SK-N-MC (cell line): Measurements from ENCODE around the gene FNDC10.

Experiments used
- DNase-seq: peaks from one replicate; pipeline ENCODE4 v3.0.0-alpha.2; 2011; ENCODE audit warnings: low read depth, low spot score
- H3K27ac ChIP-seq: fragments of 200-600 bp; sonication (generic); 2 replicates; pipeline ENCODE4 v1.5.1; 2016; ENCODE audit warnings: mixed run types
- H3K36me3 ChIP-seq: fragments of 200-600 bp; sonication (generic); 2 replicates; pipeline ENCODE4 v1.6.1; 2017; ENCODE audit warnings: antibody characterized with exemption, low read length, mixed read lengths; ENCODE audit not compliant: insufficient read depth
- H3K4me3 ChIP-seq: fragments of 200-600 bp; sonication (generic); 2 replicates; pipeline ENCODE4 v1.5.1; 2016
- H3K9ac ChIP-seq: fragments of 200-600 bp; sonication (generic); 2 replicates; pipeline ENCODE4 v1.8.0; 2017; ENCODE audit warnings: mixed run types, mixed read lengths; ENCODE audit not compliant: insufficient read length
- H3K9me3 ChIP-seq: fragments of 200-600 bp; sonication (generic); 2 replicates; pipeline ENCODE4 v1.6.1; 2017; ENCODE audit warnings: low read depth, mild to moderate bottlenecking, antibody characterized with exemption, low read length, moderate library complexity, mixed read lengths
- EZH2 ChIP-seq: fragments of 200-600 bp; sonication (generic); IDR thresholded peaks from one replicate; pipeline ENCODE4 v1.6.1; 2017; ENCODE audit warnings: antibody characterized with exemption
- FOXP2 ChIP-seq: optimal IDR thresholded peaks from 2 replicates; pipeline ENCODE3; 2011; ENCODE audit warnings: mild to moderate bottlenecking, moderate library complexity; ENCODE audit not compliant: insufficient read depth; ENCODE audit errors: extremely low read length, control extremely low read depth
- POLR2AphosphoS5 ChIP-seq: IDR thresholded peaks from 2 replicates; pipeline ENCODE4 v1.6.1; 2012; ENCODE audit warnings: mild to moderate bottlenecking, low read depth, low read length, borderline replicate concordance

FNDC10 gene

DNA sequence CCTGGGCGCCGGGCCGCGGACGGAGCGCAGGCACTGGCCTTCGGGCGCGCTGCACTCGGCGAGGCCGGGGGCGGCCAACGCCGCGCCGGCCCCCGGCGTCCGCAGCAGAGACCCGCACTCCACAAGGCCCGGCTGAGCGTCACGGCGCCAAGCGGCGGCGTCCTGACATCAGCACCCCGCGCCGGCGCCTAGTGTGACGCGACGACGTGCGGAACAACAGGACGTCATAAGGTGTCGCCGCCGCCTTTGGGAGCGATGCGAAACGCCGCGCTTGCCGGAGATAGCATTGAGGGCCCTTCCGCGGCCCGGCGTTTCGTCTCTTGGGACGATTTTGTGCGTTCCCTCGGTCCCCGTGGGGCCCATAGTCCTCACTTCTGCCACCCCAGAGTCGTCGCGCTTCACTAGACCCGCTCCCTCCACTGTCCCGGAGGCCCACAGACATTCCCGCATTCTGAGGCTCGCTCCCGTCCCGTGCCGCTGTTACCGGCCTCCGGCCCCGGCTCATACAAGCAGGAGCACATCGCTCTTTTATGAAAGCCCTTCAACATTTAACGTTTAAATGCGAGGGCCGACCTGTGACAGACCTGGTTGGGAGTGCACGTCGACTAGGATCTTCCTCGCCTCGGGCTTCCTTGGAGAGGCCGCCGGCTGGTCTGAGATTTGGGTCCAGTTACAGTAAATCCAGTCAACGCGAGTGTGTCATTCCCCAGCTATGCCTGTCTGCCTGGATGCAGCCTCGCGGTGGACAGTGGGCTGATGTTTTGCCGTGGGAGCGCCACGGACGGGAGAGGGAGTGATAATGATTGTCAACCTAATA lies 25.0 kb downstream of the FNDC10 start, which contains the start of gene SSU72:
SSU72 (minus strand) TSS at position 143 of the 817 bp plus-strand sequence. CDS start 306 bp downstream, outside the sequence.
- Histone ChIP-seq H3K27ac (peak within 1 kb of the TSS; percentile 93), H3K9ac (peak within 1 kb of the TSS; percentile 98), H3K36me3 (peaks cover 24% of the 10 kb centered on the region), H3K4me3 (peak within 1 kb of the TSS; percentile 95), H3K9me3 (no peaks in the 10 kb centered on the region)
- TF ChIP-seq POLR2AphosphoS5 (peak; percentile 96), EZH2 (no peak), FOXP2 (peak; percentile 86)
- peak; percentile 56 for DNase-seq

DNA sequence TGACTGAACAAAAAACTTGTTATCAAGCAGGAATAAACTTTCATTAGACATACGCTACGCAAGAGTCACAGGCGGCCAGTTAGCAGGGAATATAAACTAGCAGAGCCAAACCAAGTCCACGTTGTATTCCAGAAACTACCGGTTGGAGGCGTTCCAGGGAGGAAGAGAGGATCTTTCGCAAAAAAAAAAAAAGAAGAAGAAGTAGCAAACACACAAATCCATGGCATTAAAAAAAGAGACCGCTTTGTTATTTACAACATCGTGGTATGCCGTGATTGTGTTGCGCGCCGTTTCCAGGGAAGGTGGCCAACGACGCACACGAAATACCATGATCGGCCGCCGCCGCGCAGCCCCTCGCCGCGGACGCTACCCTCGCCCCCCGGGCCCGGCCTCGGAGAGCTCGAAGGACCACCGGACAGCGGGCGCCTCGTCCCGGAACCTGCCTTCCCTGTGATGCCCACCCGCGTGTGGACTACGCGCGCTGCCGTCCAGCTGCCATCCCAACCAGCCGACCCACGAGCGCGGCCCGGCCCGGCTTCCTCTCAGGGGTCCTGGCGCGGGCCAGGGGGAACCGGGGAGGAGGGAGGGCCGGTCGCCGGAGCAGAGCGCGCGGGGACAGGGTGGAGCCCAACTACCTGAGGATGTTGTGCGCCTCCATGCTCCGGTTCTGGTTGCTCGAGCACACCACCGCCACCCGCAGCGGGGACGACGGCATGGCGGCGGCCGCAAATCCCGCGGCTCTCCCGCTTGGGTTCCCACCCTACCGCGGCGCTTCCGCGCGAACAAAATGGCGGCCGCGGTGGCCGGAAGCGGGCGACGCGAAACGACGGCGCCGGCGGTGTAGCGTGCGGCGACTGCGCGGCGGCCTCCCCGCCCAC lies 25.9 kb downstream of the FNDC10 start:
- no peak for TF ChIP-seq EZH2
- TF ChIP-seq POLR2AphosphoS5: no peak
- no peak for TF ChIP-seq FOXP2
- Histone ChIP-seq H3K4me3 (peak overlapping the region; percentile 95), H3K36me3 (peaks cover 32% of the 10 kb centered on the region), H3K27ac (peak overlapping the region; percentile 93), H3K9ac (peak overlapping the region; percentile 98), H3K9me3 (no peaks in the 10 kb centered on the region)
- DNase-seq: peak; percentile 16

DNA sequence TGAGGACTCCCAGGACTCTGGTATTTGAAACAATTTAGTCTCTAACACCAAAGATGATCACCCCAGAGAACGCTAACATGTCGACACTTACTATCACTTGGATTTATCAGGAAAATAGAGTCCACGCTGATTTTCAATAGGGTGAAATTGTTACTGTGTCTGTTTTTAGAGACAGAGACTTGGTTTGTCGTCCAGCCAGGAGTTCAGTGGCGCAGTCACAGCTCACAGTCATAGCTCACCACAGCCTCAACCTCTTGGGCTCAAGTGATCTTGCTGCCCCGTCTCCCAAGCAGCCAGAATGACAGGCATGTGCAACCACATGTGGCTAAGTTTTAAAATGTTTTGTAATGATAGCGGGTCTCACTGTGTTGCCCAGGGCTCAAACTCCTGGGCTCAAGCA lies 30.6 kb downstream of the FNDC10 start:
- Histone ChIP-seq H3K4me3 (no peak overlapping the region), H3K36me3 (peaks cover 60% of the 10 kb centered on the region), H3K27ac (no peak overlapping the region), H3K9ac (no peak overlapping the region), H3K9me3 (no peaks in the 10 kb centered on the region)
- TF ChIP-seq FOXP2 (no peak), EZH2 (no peak), POLR2AphosphoS5 (no peak)
- no peak for DNase-seq

DNA sequence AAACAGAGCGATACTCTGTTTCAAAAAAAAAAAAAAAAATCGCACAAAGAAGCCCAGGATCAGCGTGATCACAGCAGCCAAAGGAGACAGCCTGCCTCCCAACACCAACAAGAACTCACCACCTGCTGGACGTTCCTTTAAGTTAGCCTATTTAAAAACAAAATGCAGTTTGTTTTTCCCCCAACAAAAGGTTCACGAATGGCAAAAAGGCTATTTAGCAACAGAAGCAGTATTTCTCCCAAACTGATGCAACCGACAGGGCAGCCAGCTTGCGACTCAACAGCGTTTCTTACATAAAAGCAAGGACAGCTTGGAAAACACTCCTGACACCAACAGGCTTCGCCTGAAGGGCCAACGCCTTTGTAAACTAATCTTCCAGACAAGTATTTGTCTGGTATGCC lies 32.0 kb downstream of the FNDC10 start:
- H3K9me3 ChIP-seq: no peaks in the 10 kb centered on the region
- TF ChIP-seq POLR2AphosphoS5 (no peak), EZH2 (no peak), FOXP2 (no peak)
- peaks cover 67% of the 10 kb centered on the region for H3K36me3 ChIP-seq
- 0 out of 2 replicates have a peak overlapping the region, but pooled peaks have one; percentile 42 for H3K27ac ChIP-seq
- H3K9ac ChIP-seq: no peak overlapping the region
- no peak for DNase-seq
- no peak overlapping the region for H3K4me3 ChIP-seq

DNA sequence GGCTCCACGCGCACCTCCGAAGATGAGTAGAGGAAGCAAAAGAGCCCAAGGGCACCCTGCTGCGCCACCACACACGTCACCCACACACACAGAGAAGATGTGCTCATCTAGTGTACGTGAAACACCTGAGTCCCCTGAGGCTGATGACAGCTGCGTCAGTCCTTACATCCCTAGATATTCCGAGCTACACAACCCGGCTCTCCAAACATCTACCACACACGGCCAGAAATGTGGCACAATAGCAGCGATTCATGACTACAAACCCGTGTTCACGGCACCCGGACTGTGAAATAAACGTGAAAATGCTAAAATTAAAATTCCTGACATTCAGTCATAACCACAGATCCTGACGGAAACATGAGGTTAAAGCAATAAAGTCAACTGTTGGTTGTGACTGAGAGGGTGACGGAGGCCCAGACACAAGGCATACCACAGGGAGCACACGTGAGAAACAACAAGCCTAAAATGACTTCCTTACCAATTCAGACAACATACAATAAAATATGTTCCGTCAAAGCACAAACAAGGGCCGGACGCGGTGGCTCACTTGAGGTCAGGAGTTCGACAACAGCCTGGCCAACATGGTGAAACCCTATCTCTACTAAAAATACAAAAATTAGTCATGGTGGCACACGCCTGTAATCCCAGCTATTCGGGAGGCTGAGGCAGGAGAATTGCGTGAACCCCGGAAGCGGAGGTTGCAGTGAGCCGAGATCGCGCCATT lies 32.6 kb downstream of the FNDC10 start:
- H3K9me3 ChIP-seq: no peaks in the 10 kb centered on the region
- TF ChIP-seq POLR2AphosphoS5: no peak
- TF ChIP-seq FOXP2: no peak
- TF ChIP-seq EZH2: no peak
- H3K4me3 ChIP-seq: no peak overlapping the region
- DNase-seq: no peak
- H3K27ac ChIP-seq: no peak overlapping the region
- H3K36me3 ChIP-seq: peaks cover 68% of the 10 kb centered on the region
- no peak overlapping the region for H3K9ac ChIP-seq

DNA sequence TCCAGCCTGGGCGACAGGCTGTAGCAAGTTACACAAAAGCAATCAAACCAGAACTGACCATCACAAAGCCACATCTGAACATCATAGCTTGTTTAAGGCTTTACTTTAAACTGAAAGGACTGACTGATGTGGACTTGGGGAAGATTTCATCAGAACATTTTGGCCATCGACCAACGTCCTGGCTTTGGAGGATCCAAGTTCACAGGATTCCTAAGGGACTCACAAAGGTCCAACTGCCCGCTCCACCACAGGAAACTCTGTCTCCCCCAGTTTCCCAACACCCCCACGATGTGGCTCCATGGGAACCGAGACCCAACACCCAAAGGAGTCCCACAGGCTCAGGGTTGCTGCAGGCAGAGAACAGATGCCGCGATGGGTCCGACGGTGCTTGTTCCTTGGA lies 34.6 kb downstream of the FNDC10 start:
- H3K9me3 ChIP-seq: no peaks in the 10 kb centered on the region
- H3K27ac ChIP-seq: no peak overlapping the region
- TF ChIP-seq EZH2: no peak
- TF ChIP-seq POLR2AphosphoS5: no peak
- TF ChIP-seq FOXP2: no peak
- no peak overlapping the region for H3K4me3 ChIP-seq
- H3K9ac ChIP-seq: no peak overlapping the region
- peaks cover 69% of the 10 kb centered on the region for H3K36me3 ChIP-seq
- DNase-seq: no peak

DNA sequence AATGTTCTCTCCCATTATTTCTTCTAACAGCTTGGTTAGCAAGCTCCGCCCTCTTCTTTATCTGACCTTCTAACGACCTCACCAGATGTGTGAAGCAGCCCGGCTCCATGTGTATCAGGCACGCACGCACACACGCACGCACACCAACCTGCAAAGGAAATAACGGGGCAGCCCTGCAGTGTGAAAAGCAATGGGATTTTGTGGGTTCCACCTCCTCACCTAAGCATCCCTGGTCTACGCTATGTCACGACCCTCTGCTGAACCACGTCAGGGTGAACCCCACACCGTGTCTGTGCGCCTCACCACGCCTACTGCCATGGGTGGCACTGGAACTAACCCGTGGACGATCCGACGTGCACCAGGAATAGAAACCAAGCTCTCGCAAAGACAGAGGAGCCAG lies 35.7 kb downstream of the FNDC10 start:
- no peak overlapping the region for H3K4me3 ChIP-seq
- H3K27ac ChIP-seq: no peak overlapping the region
- no peaks in the 10 kb centered on the region for H3K9me3 ChIP-seq
- no peak for DNase-seq
- TF ChIP-seq EZH2: no peak
- no peak for TF ChIP-seq FOXP2
- TF ChIP-seq POLR2AphosphoS5: no peak
- peaks cover 58% of the 10 kb centered on the region for H3K36me3 ChIP-seq
- H3K9ac ChIP-seq: no peak overlapping the region

DNA sequence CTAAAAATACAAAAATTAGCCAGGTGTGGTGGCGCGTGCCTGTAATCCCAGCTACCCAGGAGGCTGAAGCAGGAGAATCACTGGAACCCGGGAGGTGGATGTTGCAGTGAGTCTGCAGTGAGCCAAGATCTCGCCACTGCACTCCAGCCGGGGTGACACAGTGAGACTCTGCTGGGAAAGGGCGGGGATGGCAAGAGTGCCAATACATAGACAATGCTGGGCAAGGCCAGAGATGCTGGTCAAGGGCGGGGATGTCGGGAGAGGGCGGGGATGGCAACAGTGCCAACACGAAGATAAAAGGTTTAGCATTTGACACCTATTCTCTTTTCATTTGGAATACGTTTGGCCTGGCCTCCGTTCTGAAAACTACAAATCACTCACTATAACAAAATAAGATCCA lies 36.2 kb downstream of the FNDC10 start:
- no peak overlapping the region for H3K27ac ChIP-seq
- DNase-seq: no peak
- no peak overlapping the region for H3K9ac ChIP-seq
- H3K9me3 ChIP-seq: no peaks in the 10 kb centered on the region
- H3K36me3 ChIP-seq: peaks cover 56% of the 10 kb centered on the region
- no peak overlapping the region for H3K4me3 ChIP-seq
- TF ChIP-seq FOXP2 (no peak), POLR2AphosphoS5 (no peak), EZH2 (no peak)
